Activated T-cell treated with anti-CD3 and anti-CD28 coated beads for 48 hours (primary cell): Measurements from ENCODE around the gene RAB34.

Source experiments
- DNase-seq: peaks from one replicate; pipeline ENCODE4 v3.0.0-alpha.2; 2020; ENCODE audit warnings: low read depth

The RAB34 gene

GRCh38 chr17:28712032-28712704 is 5.5 kb downstream of the RAB34 start:
- DNase-seq, result peak; percentile 62

GRCh38 chr17:28711723-28712031 is 6.0 kb downstream of the RAB34 start, which contains the start of gene PROCA1:
PROCA1 (minus strand) TSS chr17:28711888; CDS start chr17:28711660, 228 bp downstream.
- DNase-seq, result no peak

GRCh38 chr17:28710861-28711722 is 6.6 kb downstream of the RAB34 start:
- peak; percentile 96 for DNase-seq

- no peak for DNase-seq
Measured at GRCh38 chr17:28707339-28707720, 10.3 kb downstream of the RAB34 start.

GRCh38 chr17:28706471-28707338 is 11.0 kb downstream of the RAB34 start:
- no peak for DNase-seq

- no peak for DNase-seq
Measured at GRCh38 chr17:28705728-28706334, 11.8 kb downstream of the RAB34 start.

GRCh38 chr17:28705074-28705659 is 12.5 kb downstream of the RAB34 start:
- DNase-seq, result no peak

GRCh38 chr17:28704219-28704858 is 13.3 kb downstream of the RAB34 start:
- DNase-seq, result no peak

- no peak for DNase-seq
Measured at GRCh38 chr17:28703552-28704218, 14.0 kb downstream of the RAB34 start.

GRCh38 chr17:28702752-28703150 is 14.9 kb downstream of the RAB34 start:
- DNase-seq, result no peak

- no peak for DNase-seq
Measured at GRCh38 chr17:28702026-28702751, 15.5 kb downstream of the RAB34 start.

- DNase-seq, result no peak
Measured at GRCh38 chr17:28700830-28701492, 16.7 kb downstream of the RAB34 start.

- no peak for DNase-seq
Measured at GRCh38 chr17:28700278-28700677, 17.4 kb downstream of the RAB34 start.

GRCh38 chr17:28698253-28698941 is 19.3 kb downstream of the RAB34 start:
- DNase-seq, result no peak

GRCh38 chr17:28693869-28694268 is 23.8 kb downstream of the RAB34 start:
- no peak for DNase-seq

- no peak for DNase-seq
Measured at GRCh38 chr17:28689011-28689410, 28.7 kb downstream of the RAB34 start.

- DNase-seq, result no peak
Measured at GRCh38 chr17:28688481-28688880, 29.2 kb downstream of the RAB34 start.

GRCh38 chr17:28686296-28686695 is 31.4 kb downstream of the RAB34 start:
- no peak for DNase-seq

GRCh38 chr17:28685366-28685765 is 32.3 kb downstream of the RAB34 start:
- no peak for DNase-seq
